ENCODE measurements around the gene RAD23A. TPM values are rescaled to one million over a fixed set of nuclear protein-coding genes. Genes with fewer than 3 reads are reported as not detected.
"Not testable (repeated sequence)": the region's sequence is repeated elsewhere in the genome, so short reads cannot be mapped to it uniquely, and the experiment has no call there.

Gene RAD23A
- total and polyA plus RNA-seq, 4 experiments from 2014 or later, result 77.0 to 105 (median 93.5) TPM

- H3K9me3 Mint-ChIP-seq, result no peaks in the 10 kb centered on the region
- DNase-seq, result no peak
- intact Hi-C loops (cut with micrococcal nuclease), result no loop called here
- no peak overlapping the region for H3K4me3 Mint-ChIP-seq
- Histone ChIP-seq H3K9me3 (ENCODE audit: control insufficient read depth in 1 of 2, low read length in 2 of 2) (no peaks in the 10 kb centered on the region), H3K36me3 (ENCODE audit: insufficient read depth, low read length) (no peaks in the 10 kb centered on the region), H3K27ac (ENCODE audit: low read depth, low read length) (no peak overlapping the region), H3K4me3 (ENCODE audit: low read length in 2 of 2) (no peak overlapping the region), H3K4me1 (ENCODE audit: insufficient read depth, low read length) (no peaks in the 10 kb centered on the region), H3K27me3 (ENCODE audit: insufficient read depth, low read length) (no peaks in the 10 kb centered on the region)
- POLR2A ChIA-PET (ENCODE audit: partially characterized antibody), result interaction anchor here (1.2 kb wide), 1 partner anchor 123 kb away, joined by 4 read pairs; no protein-coding TSS in a partner anchor
- peak overlapping the region in 1 of 7 donors; percentile 12 for H3K27ac Mint-ChIP-seq
- CTCF ChIA-PET (ENCODE audit: partially characterized antibody), result interaction anchor here (1.3 to 15.7 kb wide), 2 partner anchors 8 to 88 kb away, joined by 8 to 248 read pairs; no protein-coding TSS in a partner anchor
- peaks cover 6 to 8% of the 10 kb centered on the region in 2 donors for H3K27me3 Mint-ChIP-seq
- peaks cover 0 to 7% (median 3%) of the 10 kb centered on the region in 4 donors for H3K4me1 Mint-ChIP-seq
- H3K36me3 Mint-ChIP-seq, result no peaks in the 10 kb centered on the region
Observed at GRCh38 chr19:12973236-12973635, 27.6 kb downstream of the RAD23A start.

GRCh38 chr19:12974301-12975220 is 28.9 kb downstream of the RAD23A start:
- no peaks in the 10 kb centered on the region for H3K36me3 Mint-ChIP-seq
- no peaks in the 10 kb centered on the region for H3K9me3 Mint-ChIP-seq
- H3K4me1 Mint-ChIP-seq, result peaks cover 0 to 7% (median 3%) of the 10 kb centered on the region in 4 donors
- no peak overlapping the region for H3K4me3 Mint-ChIP-seq
- intact Hi-C loops (cut with micrococcal nuclease), result no loop called here
- CTCF ChIA-PET (ENCODE audit: partially characterized antibody), result interaction anchor here (1.3 to 15.7 kb wide), 2 partner anchors 9 to 86 kb away, joined by 8 to 248 read pairs; no protein-coding TSS in a partner anchor
- POLR2A ChIA-PET (ENCODE audit: partially characterized antibody), result interaction anchor here (1.2 to 2.1 kb wide), 2 partner anchors 9 to 122 kb away, joined by 4 to 6 read pairs; no protein-coding TSS in a partner anchor
- Histone ChIP-seq H3K4me3 (ENCODE audit: low read length in 2 of 2) (no peak overlapping the region), H3K4me1 (ENCODE audit: insufficient read depth, low read length) (no peaks in the 10 kb centered on the region), H3K27me3 (ENCODE audit: insufficient read depth, low read length) (no peaks in the 10 kb centered on the region), H3K27ac (ENCODE audit: low read depth, low read length) (no peak overlapping the region), H3K9me3 (ENCODE audit: control insufficient read depth in 1 of 2, low read length in 2 of 2) (no peaks in the 10 kb centered on the region), H3K36me3 (ENCODE audit: insufficient read depth, low read length) (no peaks in the 10 kb centered on the region)
- H3K27ac Mint-ChIP-seq, result no peak overlapping the region
- peaks cover 7 to 8% of the 10 kb centered on the region in 2 donors for H3K27me3 Mint-ChIP-seq
- no peak for DNase-seq

DNA sequence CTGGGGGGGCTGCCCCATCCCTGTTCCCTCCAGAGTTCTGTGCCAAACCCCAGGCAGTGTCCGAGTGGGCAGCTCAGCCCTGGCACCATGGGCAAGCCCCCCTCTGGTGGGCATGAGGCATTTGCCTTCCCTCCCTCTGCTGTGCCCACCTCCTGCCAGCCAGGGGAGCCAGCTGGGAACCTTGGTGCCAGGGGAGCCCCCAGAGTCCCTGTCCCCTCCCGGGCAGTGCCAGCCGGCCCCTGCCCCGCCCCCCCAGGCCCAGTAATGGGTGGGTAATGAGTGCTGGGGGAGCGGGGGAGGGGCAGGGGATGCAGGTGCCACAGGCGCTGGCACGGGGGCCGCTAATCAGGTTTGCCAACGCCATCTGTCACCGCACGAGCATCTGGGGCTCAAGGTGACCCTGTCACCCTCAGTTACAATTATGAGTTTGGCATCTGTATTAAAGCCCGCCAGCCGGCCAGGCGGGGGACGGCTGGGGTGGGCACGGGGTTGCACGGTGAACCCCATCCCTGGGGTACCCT is 29.6 kb downstream of the RAD23A start:
- Mint-ChIP-seq H3K4me1 (peaks cover 0 to 7% (median 3%) of the 10 kb centered on the region in 4 donors), H3K27ac (no peak overlapping the region), H3K36me3 (no peaks in the 10 kb centered on the region), H3K27me3 (peaks cover 7 to 8% of the 10 kb centered on the region in 2 donors), H3K4me3 (no peak overlapping the region), H3K9me3 (no peaks in the 10 kb centered on the region)
- H3K27ac ChIP-seq (ENCODE audit: low read depth, low read length), result no peak overlapping the region
- no peak for DNase-seq
- H3K27me3 ChIP-seq (ENCODE audit: insufficient read depth, low read length), result no peaks in the 10 kb centered on the region
- no peak overlapping the region for H3K4me3 ChIP-seq (ENCODE audit: low read length in 2 of 2)
- H3K4me1 ChIP-seq (ENCODE audit: insufficient read depth, low read length), result no peaks in the 10 kb centered on the region
- no peaks in the 10 kb centered on the region for H3K9me3 ChIP-seq (ENCODE audit: control insufficient read depth in 1 of 2, low read length in 2 of 2)
- intact Hi-C loops (cut with micrococcal nuclease), result no loop called here
- POLR2A ChIA-PET (ENCODE audit: partially characterized antibody), result interaction anchor here (2.1 kb wide), 1 partner anchor 10 kb away, joined by 6 read pairs; no protein-coding TSS in a partner anchor
- no peaks in the 10 kb centered on the region for H3K36me3 ChIP-seq (ENCODE audit: insufficient read depth, low read length)
- CTCF ChIA-PET (ENCODE audit: partially characterized antibody), result interaction anchor here (1.2 to 15.7 kb wide), 3 partner anchors 8 to 86 kb away, joined by 4 to 248 read pairs (median 45); no protein-coding TSS in a partner anchor

DNA sequence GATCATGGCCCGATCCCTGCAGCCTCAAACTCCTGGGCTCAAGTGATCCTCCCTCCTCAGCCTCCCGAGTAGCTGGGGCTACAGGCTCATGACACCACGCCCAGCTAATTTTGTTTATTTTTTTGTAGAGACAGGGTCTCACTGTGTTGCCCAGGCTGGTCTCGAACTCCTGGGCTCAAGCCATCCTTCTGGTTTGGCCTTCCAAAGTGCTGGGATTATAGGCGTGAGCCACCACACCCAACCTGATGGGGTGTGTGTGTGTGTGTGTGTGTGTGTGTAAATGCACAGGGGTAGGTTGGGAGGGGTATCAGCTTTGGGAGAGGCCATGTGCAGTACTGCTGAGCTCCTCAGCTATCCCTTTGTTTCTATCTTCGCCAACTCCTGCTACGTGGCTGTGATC is 30.4 kb downstream of the RAD23A start:
- H3K4me1 ChIP-seq (ENCODE audit: insufficient read depth, low read length); H3K27me3 Mint-ChIP-seq; H3K36me3 ChIP-seq (ENCODE audit: insufficient read depth, low read length); H3K36me3 Mint-ChIP-seq; H3K27ac ChIP-seq (ENCODE audit: low read depth, low read length); H3K9me3 ChIP-seq (ENCODE audit: control insufficient read depth in 1 of 2, low read length in 2 of 2); DNase-seq; H3K4me3 ChIP-seq (ENCODE audit: low read length in 2 of 2); H3K4me1 Mint-ChIP-seq; H3K4me3 Mint-ChIP-seq; H3K27me3 ChIP-seq (ENCODE audit: insufficient read depth, low read length); H3K27ac Mint-ChIP-seq; H3K9me3 Mint-ChIP-seq; intact Hi-C loops (cut with micrococcal nuclease): not testable (repeated sequence)
- POLR2A ChIA-PET (ENCODE audit: partially characterized antibody), result interaction anchor here (2.4 kb wide), 1 partner anchor 177 kb away, joined by 8 read pairs; no protein-coding TSS in a partner anchor
- CTCF ChIA-PET (ENCODE audit: partially characterized antibody), result interaction anchor here (0.8 to 15.7 kb wide), 17 partner anchors 9 to 291 kb away, joined by 3 to 248 read pairs (median 7); no protein-coding TSS in a partner anchor

GRCh38 chr19:12979974-12980373 is 34.3 kb downstream of the RAD23A start:
- H3K4me1 ChIP-seq (ENCODE audit: insufficient read depth, low read length), result peaks cover 18% of the 10 kb centered on the region
- no peak overlapping the region for H3K4me3 ChIP-seq (ENCODE audit: low read length in 2 of 2)
- ChIA-PET POLR2A (ENCODE audit: partially characterized antibody) (no interaction called here), CTCF (ENCODE audit: partially characterized antibody) (interaction anchor here (1.1 to 15.7 kb wide), 4 partner anchors 14 to 113 kb away, joined by 3 to 248 read pairs (median 68); no protein-coding TSS in a partner anchor)
- intact Hi-C loops (cut with micrococcal nuclease), result no loop called here
- H3K27me3 Mint-ChIP-seq, result peaks cover 6 to 8% of the 10 kb centered on the region in 2 donors
- H3K9me3 ChIP-seq (ENCODE audit: control insufficient read depth in 1 of 2, low read length in 2 of 2), result no peaks in the 10 kb centered on the region
- H3K36me3 ChIP-seq (ENCODE audit: insufficient read depth, low read length), result no peaks in the 10 kb centered on the region
- peaks cover 2 to 7% (median 4%) of the 10 kb centered on the region in 4 donors for H3K4me1 Mint-ChIP-seq
- no peaks in the 10 kb centered on the region for H3K27me3 ChIP-seq (ENCODE audit: insufficient read depth, low read length)
- no peaks in the 10 kb centered on the region for H3K36me3 Mint-ChIP-seq
- no peak overlapping the region for H3K27ac Mint-ChIP-seq
- no peaks in the 10 kb centered on the region for H3K9me3 Mint-ChIP-seq
- no peak overlapping the region for H3K4me3 Mint-ChIP-seq
- no peak for DNase-seq
- H3K27ac ChIP-seq (ENCODE audit: low read depth, low read length), result no peak overlapping the region

GRCh38 chr19:12982648-12983047 is 37.0 kb downstream of the RAD23A start:
- Histone ChIP-seq H3K27me3 (ENCODE audit: insufficient read depth, low read length) (no peaks in the 10 kb centered on the region), H3K9me3 (ENCODE audit: control insufficient read depth in 1 of 2, low read length in 2 of 2) (no peaks in the 10 kb centered on the region), H3K27ac (ENCODE audit: low read depth, low read length) (no peak overlapping the region), H3K36me3 (ENCODE audit: insufficient read depth, low read length) (no peaks in the 10 kb centered on the region), H3K4me1 (ENCODE audit: insufficient read depth, low read length) (peaks cover 18% of the 10 kb centered on the region), H3K4me3 (ENCODE audit: low read length in 2 of 2) (no peak overlapping the region)
- Mint-ChIP-seq H3K4me3 (no peak overlapping the region), H3K4me1 (peaks cover 5 to 13% (median 7%) of the 10 kb centered on the region in 4 donors), H3K9me3 (no peaks in the 10 kb centered on the region), H3K27me3 (peaks cover 3 to 10% of the 10 kb centered on the region in 2 donors), H3K36me3 (no peaks in the 10 kb centered on the region), H3K27ac (no peak overlapping the region)
- ChIA-PET CTCF (ENCODE audit: partially characterized antibody) (interaction anchor here (1.6 to 15.7 kb wide), 2 partner anchors 11 to 78 kb away, joined by 3 to 248 read pairs; no protein-coding TSS in a partner anchor), POLR2A (ENCODE audit: partially characterized antibody) (no interaction called here)
- intact Hi-C loops (cut with micrococcal nuclease), result loop anchor here (1.0 to 2.0 kb wide), 4 partner anchors 13 to 112 kb away; partner anchors contain the start of gene NFIX
- DNase-seq, result no peak

GRCh38 chr19:12983091-12983490 is 37.4 kb downstream of the RAD23A start:
- CTCF ChIA-PET (ENCODE audit: partially characterized antibody), result interaction anchor here (1.6 to 15.7 kb wide), 2 partner anchors 11 to 78 kb away, joined by 3 to 248 read pairs; no protein-coding TSS in a partner anchor
- H3K4me3 ChIP-seq (ENCODE audit: low read length in 2 of 2), result peak overlapping the region in 1 of 2 donors; percentile 35
- no peaks in the 10 kb centered on the region for H3K27me3 ChIP-seq (ENCODE audit: insufficient read depth, low read length)
- H3K9me3 ChIP-seq (ENCODE audit: control insufficient read depth in 1 of 2, low read length in 2 of 2), result no peaks in the 10 kb centered on the region
- no peak for DNase-seq
- no peaks in the 10 kb centered on the region for H3K36me3 ChIP-seq (ENCODE audit: insufficient read depth, low read length)
- no peak overlapping the region for H3K27ac ChIP-seq (ENCODE audit: low read depth, low read length)
- Mint-ChIP-seq H3K27ac (no peak overlapping the region), H3K4me1 (peaks cover under 1 to 13% (median 4%) of the 10 kb centered on the region in 4 donors), H3K27me3 (peaks cover 1 to 6% of the 10 kb centered on the region in 2 donors), H3K4me3 (no peak overlapping the region), H3K36me3 (no peaks in the 10 kb centered on the region), H3K9me3 (no peaks in the 10 kb centered on the region)
- H3K4me1 ChIP-seq (ENCODE audit: insufficient read depth, low read length), result peaks cover 18% of the 10 kb centered on the region
- intact Hi-C loops (cut with micrococcal nuclease), result loop anchor here (1.0 to 2.0 kb wide), 4 partner anchors 12 to 111 kb away; partner anchors contain the start of gene NFIX
- POLR2A ChIA-PET (ENCODE audit: partially characterized antibody), result no interaction called here

Data from CD4-positive, alpha-beta memory T cell (primary cell).